Neural cell (in vitro differentiated cells): Measurements from ENCODE around the gene TTC13. TPM values are rescaled to one million over a fixed set of nuclear protein-coding genes. Genes with fewer than 3 reads are reported as not detected.
A peak's percentile ranks its signal among the peaks of the same experiment; 100 is the strongest.

ENCODE experiments used
- H2AFZ ChIP-seq: fragments of 200-600, 300-800 bp; sonication (generic), shearing (Covaris generic); 2 replicates; pipeline ENCODE4 v1.6.0; 2014; ENCODE audit warnings: low read depth, mild to moderate bottlenecking, antibody characterized with exemption, low read length, moderate library complexity
- H3F3A ChIP-seq: fragments of 200-600 bp; shearing (Covaris generic); 2 replicates; pipeline ENCODE4 v1.6.1; 2016; ENCODE audit warnings: mild to moderate bottlenecking, moderate library complexity, mixed read lengths, antibody characterized with exemption, low read length; ENCODE audit not compliant: insufficient read depth, poor library complexity, severe bottlenecking
- H3K27ac ChIP-seq: fragments of 200-600, 300-800 bp; sonication (generic), shearing (Covaris generic); 2 replicates; pipeline ENCODE4 v1.5.1; 2014; ENCODE audit warnings: mild to moderate bottlenecking, low read length, moderate library complexity
- H3K27me3 ChIP-seq: fragments of 300-800, 200-600 bp; sonication (generic), shearing (Covaris generic); 2 replicates; pipeline ENCODE4 v1.6.0; 2014; ENCODE audit warnings: mild to moderate bottlenecking, low read depth, low read length, moderate library complexity; ENCODE audit not compliant: insufficient read depth
- H3K36me3 ChIP-seq: fragments of 300-800, 200-600 bp; sonication (generic), shearing (Covaris generic); 2 replicates; pipeline ENCODE4 v1.5.1; 2014; ENCODE audit warnings: mild to moderate bottlenecking, antibody characterized with exemption, low read length, moderate library complexity; ENCODE audit not compliant: insufficient read depth
- H3K4me2 ChIP-seq: fragments of 300-800, 200-600 bp; sonication (generic), shearing (Covaris generic); 2 replicates; pipeline ENCODE4 v1.6.0; 2014; ENCODE audit warnings: mild to moderate bottlenecking, low read length
- H3K4me3 ChIP-seq: fragments of 300-800, 200-600 bp; sonication (generic), shearing (Covaris generic); 2 replicates; pipeline ENCODE4 v1.5.1; 2014; ENCODE audit warnings: mild to moderate bottlenecking, low read length, moderate library complexity
- H3K79me2 ChIP-seq: fragments of 200-600 bp; shearing (Covaris generic); replicated peaks from 2 replicates; pipeline ENCODE4 v1.6.0; 2014; ENCODE audit warnings: mild to moderate bottlenecking, low read length, moderate library complexity; ENCODE audit not compliant: insufficient read depth
- H3K9ac ChIP-seq: fragments of 300-800, 200-600 bp; sonication (generic), shearing (Covaris generic); 2 replicates; pipeline ENCODE4 v1.6.1; 2016; ENCODE audit warnings: mild to moderate bottlenecking, low read length, mixed read lengths
- H3K9me2 ChIP-seq: fragments of 200-600 bp; shearing (Covaris generic); 2 replicates; pipeline ENCODE4 v1.6.1; 2016; ENCODE audit warnings: mild to moderate bottlenecking, low read length, mixed read lengths; ENCODE audit not compliant: insufficient read depth
- H3K9me3 ChIP-seq: fragments of 200-600, 300-800 bp; sonication (generic), shearing (Covaris generic); 2 replicates; pipeline ENCODE4 v1.6.1; 2016; ENCODE audit warnings: mild to moderate bottlenecking, mixed run types, low read length, moderate library complexity, mixed read lengths
- H4K20me1 ChIP-seq: fragments of 200-600 bp; shearing (Covaris generic); 2 replicates; pipeline ENCODE4 v1.6.1; 2016; ENCODE audit warnings: mild to moderate bottlenecking, mixed run types; ENCODE audit not compliant: insufficient read depth
- EP300 ChIP-seq: fragments of 450-650 bp; conservative IDR thresholded peaks from 2 replicates; pipeline ENCODE4 v1.6.1; 2014; ENCODE audit warnings: antibody characterized with exemption, mild to moderate bottlenecking, moderate library complexity; ENCODE audit not compliant: poor library complexity, severe bottlenecking
- EZH2 ChIP-seq: fragments of 200-600, 300-800 bp; shearing (Covaris generic), sonication (generic); IDR thresholded peaks from 2 replicates; pipeline ENCODE4 v1.6.1; 2014; ENCODE audit warnings: antibody characterized with exemption, low read length, borderline replicate concordance, mild to moderate bottlenecking; ENCODE audit not compliant: insufficient read depth, poor library complexity, severe bottlenecking
- MXI1 ChIP-seq: fragments of 450-650 bp; conservative IDR thresholded peaks from 2 replicates; pipeline ENCODE4 v1.6.1; 2014; ENCODE audit warnings: antibody characterized with exemption, mild to moderate bottlenecking; ENCODE audit not compliant: poor library complexity, severe bottlenecking
- POLR2AphosphoS5 ChIP-seq: IDR thresholded peaks from 2 replicates; pipeline ENCODE4 v1.6.1; 2012
- RAD21 ChIP-seq: fragments of 450-650 bp; conservative IDR thresholded peaks from 2 replicates; pipeline ENCODE4 v1.6.1; 2014; ENCODE audit warnings: antibody characterized with exemption, mild to moderate bottlenecking, moderate library complexity
- SMC3 ChIP-seq: fragments of 450-650 bp; conservative IDR thresholded peaks from 2 replicates; pipeline ENCODE4 v1.6.1; 2014; ENCODE audit warnings: antibody characterized with exemption, mild to moderate bottlenecking, moderate library complexity; ENCODE audit not compliant: poor library complexity
- TAF1 ChIP-seq: IDR thresholded peaks from 2 replicates; pipeline ENCODE4 v1.6.1; 2012; ENCODE audit warnings: low read depth
- polyA plus RNA-seq: library from polyadenylated mRNA; depleted of rRNA; stranded (reverse); fragments of >200 nt; gene quantifications from 2 replicates; pipeline ENCODE4 v1.2.3, GENCODE V29; 2014
- TF ChIP-seq, protein P1 (sequence below): fragments of 450-650 bp; IDR thresholded peaks from 2 replicates; pipeline ENCODE4 v1.5.1; 2014; ENCODE audit warnings: antibody characterized with exemption, mild to moderate bottlenecking, moderate library complexity; ENCODE audit not compliant: poor library complexity, severe bottlenecking
- TF ChIP-seq, protein P2 (sequence below): IDR thresholded peaks from 2 replicates; pipeline ENCODE4 v1.6.1; 2012; ENCODE audit warnings: borderline replicate concordance

TTC13 gene
- polyA plus RNA-seq, 1 donor from 2014 or later, result 33.8 TPM

DNA sequence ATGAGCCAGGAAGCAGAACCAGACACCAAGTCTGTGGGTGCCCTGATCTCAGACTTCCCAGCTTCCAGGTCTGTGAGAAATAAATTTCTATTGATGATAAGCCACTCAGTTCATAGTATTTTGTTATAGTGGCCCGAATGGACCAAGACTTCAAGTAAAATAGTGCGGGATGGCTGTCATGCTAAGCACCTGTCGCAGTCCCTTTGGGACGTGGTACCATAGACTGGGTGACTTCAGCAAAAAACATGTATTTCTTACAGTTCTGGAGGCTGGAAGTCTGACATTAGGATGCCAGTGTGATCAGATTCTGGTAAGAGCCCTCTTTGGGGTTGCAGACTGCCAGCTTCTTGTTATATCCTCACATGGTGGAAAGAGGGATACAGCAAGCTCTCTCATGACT lies 107.7 kb downstream of the TTC13 start:
- no peaks in the 10 kb centered on the region for H3K36me3 ChIP-seq
- no peaks in the 10 kb centered on the region for H3K9me3 ChIP-seq
- H2AFZ ChIP-seq, result no peak overlapping the region
- H4K20me1 ChIP-seq, result no peaks in the 10 kb centered on the region
- peaks cover 18% of the 10 kb centered on the region for H3K79me2 ChIP-seq
- TF ChIP-seq, protein P1, sequence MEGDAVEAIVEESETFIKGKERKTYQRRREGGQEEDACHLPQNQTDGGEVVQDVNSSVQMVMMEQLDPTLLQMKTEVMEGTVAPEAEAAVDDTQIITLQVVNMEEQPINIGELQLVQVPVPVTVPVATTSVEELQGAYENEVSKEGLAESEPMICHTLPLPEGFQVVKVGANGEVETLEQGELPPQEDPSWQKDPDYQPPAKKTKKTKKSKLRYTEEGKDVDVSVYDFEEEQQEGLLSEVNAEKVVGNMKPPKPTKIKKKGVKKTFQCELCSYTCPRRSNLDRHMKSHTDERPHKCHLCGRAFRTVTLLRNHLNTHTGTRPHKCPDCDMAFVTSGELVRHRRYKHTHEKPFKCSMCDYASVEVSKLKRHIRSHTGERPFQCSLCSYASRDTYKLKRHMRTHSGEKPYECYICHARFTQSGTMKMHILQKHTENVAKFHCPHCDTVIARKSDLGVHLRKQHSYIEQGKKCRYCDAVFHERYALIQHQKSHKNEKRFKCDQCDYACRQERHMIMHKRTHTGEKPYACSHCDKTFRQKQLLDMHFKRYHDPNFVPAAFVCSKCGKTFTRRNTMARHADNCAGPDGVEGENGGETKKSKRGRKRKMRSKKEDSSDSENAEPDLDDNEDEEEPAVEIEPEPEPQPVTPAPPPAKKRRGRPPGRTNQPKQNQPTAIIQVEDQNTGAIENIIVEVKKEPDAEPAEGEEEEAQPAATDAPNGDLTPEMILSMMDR, result no peak
- TF ChIP-seq POLR2AphosphoS5 (no peak), MXI1 (no peak), EZH2 (no peak), RAD21 (no peak), SMC3 (no peak), EP300 (no peak), TAF1 (no peak)
- TF ChIP-seq, protein P2, sequence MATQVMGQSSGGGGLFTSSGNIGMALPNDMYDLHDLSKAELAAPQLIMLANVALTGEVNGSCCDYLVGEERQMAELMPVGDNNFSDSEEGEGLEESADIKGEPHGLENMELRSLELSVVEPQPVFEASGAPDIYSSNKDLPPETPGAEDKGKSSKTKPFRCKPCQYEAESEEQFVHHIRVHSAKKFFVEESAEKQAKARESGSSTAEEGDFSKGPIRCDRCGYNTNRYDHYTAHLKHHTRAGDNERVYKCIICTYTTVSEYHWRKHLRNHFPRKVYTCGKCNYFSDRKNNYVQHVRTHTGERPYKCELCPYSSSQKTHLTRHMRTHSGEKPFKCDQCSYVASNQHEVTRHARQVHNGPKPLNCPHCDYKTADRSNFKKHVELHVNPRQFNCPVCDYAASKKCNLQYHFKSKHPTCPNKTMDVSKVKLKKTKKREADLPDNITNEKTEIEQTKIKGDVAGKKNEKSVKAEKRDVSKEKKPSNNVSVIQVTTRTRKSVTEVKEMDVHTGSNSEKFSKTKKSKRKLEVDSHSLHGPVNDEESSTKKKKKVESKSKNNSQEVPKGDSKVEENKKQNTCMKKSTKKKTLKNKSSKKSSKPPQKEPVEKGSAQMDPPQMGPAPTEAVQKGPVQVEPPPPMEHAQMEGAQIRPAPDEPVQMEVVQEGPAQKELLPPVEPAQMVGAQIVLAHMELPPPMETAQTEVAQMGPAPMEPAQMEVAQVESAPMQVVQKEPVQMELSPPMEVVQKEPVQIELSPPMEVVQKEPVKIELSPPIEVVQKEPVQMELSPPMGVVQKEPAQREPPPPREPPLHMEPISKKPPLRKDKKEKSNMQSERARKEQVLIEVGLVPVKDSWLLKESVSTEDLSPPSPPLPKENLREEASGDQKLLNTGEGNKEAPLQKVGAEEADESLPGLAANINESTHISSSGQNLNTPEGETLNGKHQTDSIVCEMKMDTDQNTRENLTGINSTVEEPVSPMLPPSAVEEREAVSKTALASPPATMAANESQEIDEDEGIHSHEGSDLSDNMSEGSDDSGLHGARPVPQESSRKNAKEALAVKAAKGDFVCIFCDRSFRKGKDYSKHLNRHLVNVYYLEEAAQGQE, result no peak
- no peak overlapping the region for H3K27ac ChIP-seq
- H3K27me3 ChIP-seq, result no peaks in the 10 kb centered on the region
- no peaks in the 10 kb centered on the region for H3F3A ChIP-seq
- H3K4me3 ChIP-seq, result no peak overlapping the region
- H3K9me2 ChIP-seq, result no peaks in the 10 kb centered on the region
- H3K9ac ChIP-seq, result no peak overlapping the region
- no peak overlapping the region for H3K4me2 ChIP-seq

DNA sequence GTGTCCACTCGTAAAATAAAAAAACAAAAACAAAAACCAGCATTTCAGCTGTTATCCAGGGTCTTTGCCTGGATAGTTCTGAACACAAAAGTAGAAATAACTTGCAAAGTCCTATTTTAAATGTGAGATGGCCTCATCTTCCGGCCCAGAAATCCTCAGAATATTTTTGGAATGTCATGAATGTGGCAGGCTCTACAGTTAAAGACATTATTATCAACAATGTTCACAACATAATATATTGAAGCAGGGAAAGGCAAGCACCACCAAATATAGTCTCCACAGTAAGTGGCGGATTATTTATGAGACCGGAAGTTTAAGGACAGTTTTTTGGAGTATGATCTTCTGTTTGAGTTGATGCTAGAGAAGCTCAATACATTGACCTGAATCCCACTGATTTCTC lies 109.2 kb downstream of the TTC13 start:
- Histone ChIP-seq H3K27ac (no peak overlapping the region), H3K4me2 (no peak overlapping the region), H4K20me1 (no peaks in the 10 kb centered on the region), H3K9me3 (no peaks in the 10 kb centered on the region), H3K9ac (no peak overlapping the region), H3K4me3 (peak overlapping the region; percentile 93), H2AFZ (no peak overlapping the region), H3K9me2 (no peaks in the 10 kb centered on the region), H3K79me2 (peaks cover 27% of the 10 kb centered on the region), H3F3A (no peaks in the 10 kb centered on the region), H3K27me3 (no peaks in the 10 kb centered on the region), H3K36me3 (no peaks in the 10 kb centered on the region)
- TF ChIP-seq, protein P2, result no peak
- TF ChIP-seq TAF1 (no peak), EP300 (no peak), EZH2 (no peak), POLR2AphosphoS5 (no peak), SMC3 (no peak), MXI1 (no peak), RAD21 (no peak)
- TF ChIP-seq, protein P1, result no peak
